Suprapubic skin (tissue), 3 donors: Measurements from ENCODE around the gene CDKN3.

Source experiments
- CTCF ChIP-seq, 2 donors: fragments of 200-600 bp in 1 of 2; fragments of 450-650 bp in 1 of 2; sonication (generic) in 1 of 2; IDR thresholded peaks; one replicate each; pipeline ENCODE4 v1.5.1; 2016 to 2019; ENCODE audit warnings: antibody characterized with exemption in 2 of 2, mild to moderate bottlenecking in 1 of 2, moderate library complexity in 1 of 2
- POLR2A ChIP-seq, 2 donors: fragments of 450-650 bp; IDR thresholded peaks; one replicate each; pipeline ENCODE4 v1.6.1; 2017; ENCODE audit warnings: antibody characterized with exemption in 2 of 2, mild to moderate bottlenecking in 2 of 2, moderate library complexity in 2 of 2

GRCh38 chr14:54354968-54355641, 41.7 kb upstream of the CDKN3 start:
- no peak for TF ChIP-seq POLR2A (IDR thresholded peaks at IDR 0.05)
- no peak for TF ChIP-seq CTCF (IDR thresholded peaks at IDR 0.05)
